M059J (cell line): Measurements from ENCODE around the gene PROCA1. TPM values are rescaled to one million over a fixed set of nuclear protein-coding genes. Genes with fewer than 3 reads are reported as not detected.

ENCODE experiments used
- DNase-seq: peaks from one replicate; pipeline ENCODE4 v3.0.0-alpha.2; 2012; ENCODE audit warnings: low read depth
- total RNA-seq: library from RNA; depleted of rRNA; stranded (reverse); fragments of >200 nt; shearing (Covaris generic); gene quantifications from 2 replicates; pipeline ENCODE4 v1.2.3, GENCODE V29; 2014

PROCA1 gene
- total RNA-seq, 1 experiment from 2014 or later, result 1.3 TPM

GRCh38 chr17:28707339-28707720, 4.4 kb downstream of the PROCA1 start:
- DNase-seq, result no peak

GRCh38 chr17:28706471-28707338, 5.0 kb downstream of the PROCA1 start:
- no peak for DNase-seq

GRCh38 chr17:28705728-28706334, 5.9 kb downstream of the PROCA1 start:
- DNase-seq, result no peak

- no peak for DNase-seq
These were observed 6.5 kb downstream of the PROCA1 start for GRCh38 chr17:28705074-28705659.

- DNase-seq, result no peak
These were observed 7.3 kb downstream of the PROCA1 start for GRCh38 chr17:28704219-28704858.

- DNase-seq, result no peak
These were observed 8.0 kb downstream of the PROCA1 start for GRCh38 chr17:28703552-28704218.

GRCh38 chr17:28702752-28703150, 8.9 kb downstream of the PROCA1 start:
- no peak for DNase-seq

- DNase-seq, result no peak
These were observed 9.5 kb downstream of the PROCA1 start for GRCh38 chr17:28702026-28702751.

GRCh38 chr17:28700830-28701492, 10.7 kb downstream of the PROCA1 start:
- no peak for DNase-seq

- DNase-seq, result no peak
These were observed 11.4 kb downstream of the PROCA1 start for GRCh38 chr17:28700278-28700677.

- DNase-seq, result no peak
These were observed 13.3 kb downstream of the PROCA1 start for GRCh38 chr17:28698253-28698941.

GRCh38 chr17:28693869-28694268, 17.8 kb downstream of the PROCA1 start:
- DNase-seq, result no peak

- DNase-seq, result no peak
These were observed 22.7 kb downstream of the PROCA1 start for GRCh38 chr17:28689011-28689410.

- no peak for DNase-seq
These were observed 23.2 kb downstream of the PROCA1 start for GRCh38 chr17:28688481-28688880.

GRCh38 chr17:28686296-28686695, 25.4 kb downstream of the PROCA1 start:
- no peak for DNase-seq

- DNase-seq, result no peak
These were observed 26.3 kb downstream of the PROCA1 start for GRCh38 chr17:28685366-28685765.

GRCh38 chr17:28684963-28685362, 26.7 kb downstream of the PROCA1 start:
- peak; percentile 12 for DNase-seq

- DNase-seq, result no peak
These were observed 29.0 kb downstream of the PROCA1 start for GRCh38 chr17:28682655-28683054.

- DNase-seq, result peak; percentile 25
These were observed 35.7 kb downstream of the PROCA1 start for GRCh38 chr17:28675980-28676379.

- DNase-seq, result no peak
These were observed 36.2 kb downstream of the PROCA1 start for GRCh38 chr17:28675490-28675889.
